ENCODE results near the gene ADGRL3. TPM values are rescaled to one million over a fixed set of nuclear protein-coding genes. Genes with fewer than 3 reads are reported as not detected.

The ADGRL3 gene
- not detected for total RNA-seq

GRCh38 chr4:61200187-61200915 is at the start of gene ADGRL3:
ADGRL3 (plus strand) TSS chr4:61200326.
- Mint-ChIP-seq H3K27me3 (peaks cover 46% of the 10 kb centered on the region), H3K4me3 (no peak within 1 kb of the TSS), H3K27ac (no peak within 1 kb of the TSS), H3K4me1 (ENCODE audit: low read depth) (peaks cover 2% of the 10 kb centered on the region), H3K9me3 (peaks cover 1% of the 10 kb centered on the region), H3K36me3 (ENCODE audit: low read depth) (peaks cover 3% of the 10 kb centered on the region)
- intact Hi-C loops (cut with micrococcal nuclease), result no loop called here
- ATAC-seq, result no peak
- DNase-seq, result no peak
- POLR2A ChIA-PET, result no interaction called here
- TF ChIP-seq CTCF (IDR thresholded peaks at IDR 0.05), result no peak
- CTCF ChIA-PET, result no interaction called here

- DNase-seq, result no peak
- ChIA-PET POLR2A (no interaction called here), CTCF (no interaction called here)
Measured at GRCh38 chr4:61152433-61152832, 47.7 kb upstream of the ADGRL3 start.

GRCh38 chr4:61160478-61160877 is 39.6 kb upstream of the ADGRL3 start:
- ATAC-seq (no peak), DNase-seq (no peak)
- Mint-ChIP-seq H3K27ac (no peak overlapping the region), H3K9me3 (peaks cover 4% of the 10 kb centered on the region), H3K4me1 (ENCODE audit: low read depth) (no peaks in the 10 kb centered on the region), H3K27me3 (no peaks in the 10 kb centered on the region), H3K4me3 (no peak overlapping the region), H3K36me3 (ENCODE audit: low read depth) (no peaks in the 10 kb centered on the region)
- POLR2A ChIA-PET, result no interaction called here
- no peak for TF ChIP-seq CTCF (IDR thresholded peaks at IDR 0.05)
- intact Hi-C loops (cut with micrococcal nuclease), result no loop called here
- CTCF ChIA-PET, result no interaction called here

More at GRCh38 chr4:61152433-61152832, 47.7 kb upstream of the ADGRL3 start:
- Mint-ChIP-seq H3K27me3 (no peaks in the 10 kb centered on the region), H3K27ac (no peak overlapping the region), H3K36me3 (ENCODE audit: low read depth) (no peaks in the 10 kb centered on the region), H3K9me3 (peaks cover 2% of the 10 kb centered on the region), H3K4me1 (ENCODE audit: low read depth) (no peaks in the 10 kb centered on the region), H3K4me3 (no peak overlapping the region)
- no peak for ATAC-seq
- TF ChIP-seq CTCF (IDR thresholded peaks at IDR 0.05), result no peak
- intact Hi-C loops (cut with micrococcal nuclease), result no loop called here

GRCh38 chr4:61162116-61162515 is 38.0 kb upstream of the ADGRL3 start:
- Mint-ChIP-seq H3K4me3 (no peak overlapping the region), H3K36me3 (ENCODE audit: low read depth) (no peaks in the 10 kb centered on the region), H3K27ac (no peak overlapping the region), H3K9me3 (peaks cover 4% of the 10 kb centered on the region), H3K4me1 (ENCODE audit: low read depth) (no peaks in the 10 kb centered on the region), H3K27me3 (no peaks in the 10 kb centered on the region)
- ChIA-PET POLR2A (no interaction called here), CTCF (no interaction called here)
- DNase-seq (no peak), ATAC-seq (no peak)
- intact Hi-C loops (cut with micrococcal nuclease), result no loop called here
- no peak for TF ChIP-seq CTCF (IDR thresholded peaks at IDR 0.05)

GRCh38 chr4:61173799-61174198 is 26.3 kb upstream of the ADGRL3 start:
- H3K9me3 Mint-ChIP-seq, result no peaks in the 10 kb centered on the region
- no peak overlapping the region for H3K4me3 Mint-ChIP-seq
- no peak for TF ChIP-seq CTCF (IDR thresholded peaks at IDR 0.05)
- POLR2A ChIA-PET, result no interaction called here
- CTCF ChIA-PET, result no interaction called here
- intact Hi-C loops (cut with micrococcal nuclease), result no loop called here
- no peak for ATAC-seq
- no peaks in the 10 kb centered on the region for H3K4me1 Mint-ChIP-seq (ENCODE audit: low read depth)
- no peaks in the 10 kb centered on the region for H3K27me3 Mint-ChIP-seq
- DNase-seq, result no peak
- no peak overlapping the region for H3K27ac Mint-ChIP-seq
- no peaks in the 10 kb centered on the region for H3K36me3 Mint-ChIP-seq (ENCODE audit: low read depth)
